ENCODE results near the gene SLC17A8. TPM values are rescaled to one million over a fixed set of nuclear protein-coding genes. Genes with fewer than 3 reads are reported as not detected.

Gene SLC17A8
- polyA plus RNA-seq, 1 donor from 2014 or later = 0.22 TPM

DNA sequence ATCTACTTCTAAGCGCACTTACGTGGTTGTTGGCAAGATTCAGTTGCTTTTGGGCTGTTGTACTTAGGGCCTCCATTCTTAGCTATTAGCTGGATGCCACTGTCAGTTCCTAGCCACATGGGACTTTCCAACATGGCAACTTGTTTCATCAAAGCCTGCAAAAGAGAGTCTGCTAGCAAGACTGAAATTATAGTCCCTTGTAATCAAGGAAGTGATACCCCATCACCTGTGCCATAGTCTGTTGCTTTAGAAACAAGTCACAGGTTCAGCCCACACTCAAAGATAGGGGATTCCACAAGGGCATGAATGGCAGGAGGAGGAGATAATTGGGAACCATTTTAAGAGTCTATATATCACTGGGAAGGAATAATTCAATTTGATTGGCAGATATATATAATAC, 27.1 kb upstream of the SLC17A8 start (continued):
- TF ChIP-seq SMC3 (conservative IDR thresholded peaks at IDR 0.05; ENCODE audit: poor library complexity) (no peak), EZH2 (IDR thresholded peaks at IDR 0.05; ENCODE audit: borderline replicate concordance, insufficient read depth, low read length, poor library complexity, severe bottlenecking) (no peak)

DNA sequence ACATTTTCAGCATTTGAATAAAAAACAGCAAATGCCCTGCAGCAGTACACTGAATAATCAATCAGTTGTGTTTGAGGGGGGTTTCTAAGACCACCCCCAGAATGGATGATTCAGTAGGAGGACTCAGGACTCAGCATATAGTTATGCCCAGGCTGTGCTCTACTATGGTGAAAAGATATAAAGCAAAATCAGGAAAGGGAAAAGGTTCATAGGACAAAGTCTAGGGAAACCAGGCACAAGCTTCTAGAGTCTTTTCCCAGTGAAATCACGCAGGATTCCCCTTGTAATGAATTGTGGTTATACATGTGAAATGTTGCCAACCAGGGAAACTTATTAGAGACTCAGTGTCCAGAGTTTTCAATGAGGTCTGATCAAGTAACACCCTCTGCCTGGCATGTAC, 25.0 kb upstream of the SLC17A8 start:
- Histone ChIP-seq H3F3A (ENCODE audit: insufficient read depth, low read length, poor library complexity, severe bottlenecking) (no peaks in the 10 kb centered on the region), H3K36me3 (ENCODE audit: insufficient read depth, low read length) (peaks cover 7% of the 10 kb centered on the region), H3K27me3 (ENCODE audit: insufficient read depth, low read depth, low read length) (no peaks in the 10 kb centered on the region), H2AFZ (ENCODE audit: low read depth, low read length) (no peak overlapping the region), H3K9ac (ENCODE audit: low read length) (no peak overlapping the region), H3K9me2 (ENCODE audit: insufficient read depth, low read length) (no peaks in the 10 kb centered on the region), H3K27ac (ENCODE audit: low read length) (no peak overlapping the region), H3K4me2 (ENCODE audit: low read length) (no peak overlapping the region), H4K20me1 (ENCODE audit: insufficient read depth) (no peaks in the 10 kb centered on the region), H3K4me3 (ENCODE audit: low read length) (no peak overlapping the region), H3K79me2 (replicated peaks; ENCODE audit: insufficient read depth, low read length) (no peaks in the 10 kb centered on the region), H3K9me3 (ENCODE audit: low read length) (no peaks in the 10 kb centered on the region)
- no peak for TF ChIP-seq SMC3 (conservative IDR thresholded peaks at IDR 0.05; ENCODE audit: poor library complexity)
- no peak for TF ChIP-seq EP300 (conservative IDR thresholded peaks at IDR 0.05; ENCODE audit: poor library complexity, severe bottlenecking)
- TF ChIP-seq MXI1 (conservative IDR thresholded peaks at IDR 0.05; ENCODE audit: poor library complexity, severe bottlenecking) = no peak
- TF ChIP-seq POLR2AphosphoS5 (IDR thresholded peaks at IDR 0.05) = no peak
- TF ChIP-seq, protein P1, sequence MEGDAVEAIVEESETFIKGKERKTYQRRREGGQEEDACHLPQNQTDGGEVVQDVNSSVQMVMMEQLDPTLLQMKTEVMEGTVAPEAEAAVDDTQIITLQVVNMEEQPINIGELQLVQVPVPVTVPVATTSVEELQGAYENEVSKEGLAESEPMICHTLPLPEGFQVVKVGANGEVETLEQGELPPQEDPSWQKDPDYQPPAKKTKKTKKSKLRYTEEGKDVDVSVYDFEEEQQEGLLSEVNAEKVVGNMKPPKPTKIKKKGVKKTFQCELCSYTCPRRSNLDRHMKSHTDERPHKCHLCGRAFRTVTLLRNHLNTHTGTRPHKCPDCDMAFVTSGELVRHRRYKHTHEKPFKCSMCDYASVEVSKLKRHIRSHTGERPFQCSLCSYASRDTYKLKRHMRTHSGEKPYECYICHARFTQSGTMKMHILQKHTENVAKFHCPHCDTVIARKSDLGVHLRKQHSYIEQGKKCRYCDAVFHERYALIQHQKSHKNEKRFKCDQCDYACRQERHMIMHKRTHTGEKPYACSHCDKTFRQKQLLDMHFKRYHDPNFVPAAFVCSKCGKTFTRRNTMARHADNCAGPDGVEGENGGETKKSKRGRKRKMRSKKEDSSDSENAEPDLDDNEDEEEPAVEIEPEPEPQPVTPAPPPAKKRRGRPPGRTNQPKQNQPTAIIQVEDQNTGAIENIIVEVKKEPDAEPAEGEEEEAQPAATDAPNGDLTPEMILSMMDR (IDR thresholded peaks at IDR 0.05; ENCODE audit: poor library complexity, severe bottlenecking) = no peak
- no peak for TF ChIP-seq EZH2 (IDR thresholded peaks at IDR 0.05; ENCODE audit: borderline replicate concordance, insufficient read depth, low read length, poor library complexity, severe bottlenecking)

DNA sequence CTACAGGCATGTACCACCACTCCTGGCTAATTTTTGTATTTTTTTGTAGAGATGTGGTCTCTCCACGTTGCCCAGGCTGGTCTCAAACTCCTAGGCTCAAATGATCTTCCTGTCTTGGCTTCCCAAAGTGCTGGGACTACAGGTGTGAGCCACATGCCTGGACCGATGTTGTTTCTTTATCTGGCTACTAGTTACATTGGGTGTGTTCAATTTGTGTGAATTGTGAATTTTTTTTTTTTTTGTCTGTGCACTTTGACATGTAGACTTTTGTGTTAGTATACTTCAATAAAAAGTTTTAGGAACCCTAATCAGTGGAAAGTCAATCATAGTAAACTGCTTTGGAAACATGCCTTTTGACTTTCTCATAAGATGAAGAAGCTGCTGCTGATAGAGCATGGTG, 24.0 kb upstream of the SLC17A8 start:
- Histone ChIP-seq H3K27ac (ENCODE audit: low read length) (no peak overlapping the region), H3K9me3 (ENCODE audit: low read length) (no peaks in the 10 kb centered on the region), H3K4me3 (ENCODE audit: low read length) (no peak overlapping the region), H3K4me2 (ENCODE audit: low read length) (no peak overlapping the region), H3K27me3 (ENCODE audit: insufficient read depth, low read depth, low read length) (no peaks in the 10 kb centered on the region), H3K79me2 (replicated peaks; ENCODE audit: insufficient read depth, low read length) (no peaks in the 10 kb centered on the region), H3K9ac (ENCODE audit: low read length) (no peak overlapping the region), H3K9me2 (ENCODE audit: insufficient read depth, low read length) (no peaks in the 10 kb centered on the region), H3K36me3 (ENCODE audit: insufficient read depth, low read length) (peaks cover 7% of the 10 kb centered on the region), H4K20me1 (ENCODE audit: insufficient read depth) (no peaks in the 10 kb centered on the region), H2AFZ (ENCODE audit: low read depth, low read length) (no peak overlapping the region), H3F3A (ENCODE audit: insufficient read depth, low read length, poor library complexity, severe bottlenecking) (no peaks in the 10 kb centered on the region)
- no peak for TF ChIP-seq EZH2 (IDR thresholded peaks at IDR 0.05; ENCODE audit: borderline replicate concordance, insufficient read depth, low read length, poor library complexity, severe bottlenecking)
- no peak for TF ChIP-seq MXI1 (conservative IDR thresholded peaks at IDR 0.05; ENCODE audit: poor library complexity, severe bottlenecking)
- no peak for TF ChIP-seq SMC3 (conservative IDR thresholded peaks at IDR 0.05; ENCODE audit: poor library complexity)
- no peak for TF ChIP-seq RAD21 (conservative IDR thresholded peaks at IDR 0.05)
- no peak for TF ChIP-seq POLR2AphosphoS5 (IDR thresholded peaks at IDR 0.05)
- TF ChIP-seq, protein P1 (IDR thresholded peaks at IDR 0.05; ENCODE audit: poor library complexity, severe bottlenecking) = no peak
- no peak for TF ChIP-seq TAF1 (IDR thresholded peaks at IDR 0.05; ENCODE audit: low read depth)
- TF ChIP-seq, protein P2, sequence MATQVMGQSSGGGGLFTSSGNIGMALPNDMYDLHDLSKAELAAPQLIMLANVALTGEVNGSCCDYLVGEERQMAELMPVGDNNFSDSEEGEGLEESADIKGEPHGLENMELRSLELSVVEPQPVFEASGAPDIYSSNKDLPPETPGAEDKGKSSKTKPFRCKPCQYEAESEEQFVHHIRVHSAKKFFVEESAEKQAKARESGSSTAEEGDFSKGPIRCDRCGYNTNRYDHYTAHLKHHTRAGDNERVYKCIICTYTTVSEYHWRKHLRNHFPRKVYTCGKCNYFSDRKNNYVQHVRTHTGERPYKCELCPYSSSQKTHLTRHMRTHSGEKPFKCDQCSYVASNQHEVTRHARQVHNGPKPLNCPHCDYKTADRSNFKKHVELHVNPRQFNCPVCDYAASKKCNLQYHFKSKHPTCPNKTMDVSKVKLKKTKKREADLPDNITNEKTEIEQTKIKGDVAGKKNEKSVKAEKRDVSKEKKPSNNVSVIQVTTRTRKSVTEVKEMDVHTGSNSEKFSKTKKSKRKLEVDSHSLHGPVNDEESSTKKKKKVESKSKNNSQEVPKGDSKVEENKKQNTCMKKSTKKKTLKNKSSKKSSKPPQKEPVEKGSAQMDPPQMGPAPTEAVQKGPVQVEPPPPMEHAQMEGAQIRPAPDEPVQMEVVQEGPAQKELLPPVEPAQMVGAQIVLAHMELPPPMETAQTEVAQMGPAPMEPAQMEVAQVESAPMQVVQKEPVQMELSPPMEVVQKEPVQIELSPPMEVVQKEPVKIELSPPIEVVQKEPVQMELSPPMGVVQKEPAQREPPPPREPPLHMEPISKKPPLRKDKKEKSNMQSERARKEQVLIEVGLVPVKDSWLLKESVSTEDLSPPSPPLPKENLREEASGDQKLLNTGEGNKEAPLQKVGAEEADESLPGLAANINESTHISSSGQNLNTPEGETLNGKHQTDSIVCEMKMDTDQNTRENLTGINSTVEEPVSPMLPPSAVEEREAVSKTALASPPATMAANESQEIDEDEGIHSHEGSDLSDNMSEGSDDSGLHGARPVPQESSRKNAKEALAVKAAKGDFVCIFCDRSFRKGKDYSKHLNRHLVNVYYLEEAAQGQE (IDR thresholded peaks at IDR 0.05; ENCODE audit: borderline replicate concordance) = no peak
- no peak for TF ChIP-seq EP300 (conservative IDR thresholded peaks at IDR 0.05; ENCODE audit: poor library complexity, severe bottlenecking)
